ENCODE measurements around the gene MLN.

MLN gene

GRCh38 chr6:33771146-33772081 lies 32.4 kb downstream of the MLN start:
- peak; percentile 93 for DNase-seq (ENCODE audit: low read depth, low spot score)

- DNase-seq (ENCODE audit: low read depth, low spot score), result no peak
Measured at GRCh38 chr6:33770833-33771145, 33.0 kb downstream of the MLN start.

- DNase-seq (ENCODE audit: low read depth, low spot score), result no peak
Measured at GRCh38 chr6:33770124-33770832, 33.5 kb downstream of the MLN start.

GRCh38 chr6:33769248-33769821 lies 34.5 kb downstream of the MLN start:
- DNase-seq (ENCODE audit: low read depth, low spot score), result no peak

- no peak for DNase-seq (ENCODE audit: low read depth, low spot score)
Measured at GRCh38 chr6:33768644-33769120, 35.1 kb downstream of the MLN start.

- no peak for DNase-seq (ENCODE audit: low read depth, low spot score)
Measured at GRCh38 chr6:33766921-33767907, 36.6 kb downstream of the MLN start.

- no peak for DNase-seq (ENCODE audit: low read depth, low spot score)
Measured at GRCh38 chr6:33765368-33765767, 38.4 kb downstream of the MLN start.

- DNase-seq (ENCODE audit: low read depth, low spot score), result no peak
Measured at GRCh38 chr6:33764036-33764435, 39.8 kb downstream of the MLN start.

- no peak for DNase-seq (ENCODE audit: low read depth, low spot score)
Measured at GRCh38 chr6:33763483-33763882, 40.3 kb downstream of the MLN start.

- no peak for DNase-seq (ENCODE audit: low read depth, low spot score)
Measured at GRCh38 chr6:33762713-33763112, 41.1 kb downstream of the MLN start.

- DNase-seq (ENCODE audit: low read depth, low spot score), result no peak
Measured at GRCh38 chr6:33761922-33762629, 41.7 kb downstream of the MLN start.

- no peak for DNase-seq (ENCODE audit: low read depth, low spot score)
Measured at GRCh38 chr6:33761581-33761921, 42.3 kb downstream of the MLN start.

GRCh38 chr6:33759887-33760629 lies 43.7 kb downstream of the MLN start:
- DNase-seq (ENCODE audit: low read depth, low spot score), result no peak

GRCh38 chr6:33758815-33759216 lies 45.0 kb downstream of the MLN start:
- DNase-seq (ENCODE audit: low read depth, low spot score), result no peak

GRCh38 chr6:33757906-33758305 lies 45.9 kb downstream of the MLN start:
- no peak for DNase-seq (ENCODE audit: low read depth, low spot score)

- DNase-seq (ENCODE audit: low read depth, low spot score), result no peak
Measured at GRCh38 chr6:33757113-33757512, 46.7 kb downstream of the MLN start.

- no peak for DNase-seq (ENCODE audit: low read depth, low spot score)
Measured at GRCh38 chr6:33756211-33756954, 47.4 kb downstream of the MLN start.

GRCh38 chr6:33755070-33755869 lies 48.5 kb downstream of the MLN start:
- no peak for DNase-seq (ENCODE audit: low read depth, low spot score)

GRCh38 chr6:33754222-33754621 lies 49.6 kb downstream of the MLN start:
- no peak for DNase-seq (ENCODE audit: low read depth, low spot score)

All from smooth muscle cell of the brain vasculature (primary cell).